HG03045 (cell line): Measurements from ENCODE around the gene ERMAP.

Experiments used
- ATAC-seq: cut with Tn5 transposase; IDR thresholded peaks from one replicate; pipeline ENCODE4 v1.9.1; 2021; ENCODE audit warnings: mild to moderate bottlenecking, moderate library complexity; ENCODE audit not compliant: unreplicated experiment

The ERMAP gene, protein sequence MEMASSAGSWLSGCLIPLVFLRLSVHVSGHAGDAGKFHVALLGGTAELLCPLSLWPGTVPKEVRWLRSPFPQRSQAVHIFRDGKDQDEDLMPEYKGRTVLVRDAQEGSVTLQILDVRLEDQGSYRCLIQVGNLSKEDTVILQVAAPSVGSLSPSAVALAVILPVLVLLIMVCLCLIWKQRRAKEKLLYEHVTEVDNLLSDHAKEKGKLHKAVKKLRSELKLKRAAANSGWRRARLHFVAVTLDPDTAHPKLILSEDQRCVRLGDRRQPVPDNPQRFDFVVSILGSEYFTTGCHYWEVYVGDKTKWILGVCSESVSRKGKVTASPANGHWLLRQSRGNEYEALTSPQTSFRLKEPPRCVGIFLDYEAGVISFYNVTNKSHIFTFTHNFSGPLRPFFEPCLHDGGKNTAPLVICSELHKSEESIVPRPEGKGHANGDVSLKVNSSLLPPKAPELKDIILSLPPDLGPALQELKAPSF

DNA sequence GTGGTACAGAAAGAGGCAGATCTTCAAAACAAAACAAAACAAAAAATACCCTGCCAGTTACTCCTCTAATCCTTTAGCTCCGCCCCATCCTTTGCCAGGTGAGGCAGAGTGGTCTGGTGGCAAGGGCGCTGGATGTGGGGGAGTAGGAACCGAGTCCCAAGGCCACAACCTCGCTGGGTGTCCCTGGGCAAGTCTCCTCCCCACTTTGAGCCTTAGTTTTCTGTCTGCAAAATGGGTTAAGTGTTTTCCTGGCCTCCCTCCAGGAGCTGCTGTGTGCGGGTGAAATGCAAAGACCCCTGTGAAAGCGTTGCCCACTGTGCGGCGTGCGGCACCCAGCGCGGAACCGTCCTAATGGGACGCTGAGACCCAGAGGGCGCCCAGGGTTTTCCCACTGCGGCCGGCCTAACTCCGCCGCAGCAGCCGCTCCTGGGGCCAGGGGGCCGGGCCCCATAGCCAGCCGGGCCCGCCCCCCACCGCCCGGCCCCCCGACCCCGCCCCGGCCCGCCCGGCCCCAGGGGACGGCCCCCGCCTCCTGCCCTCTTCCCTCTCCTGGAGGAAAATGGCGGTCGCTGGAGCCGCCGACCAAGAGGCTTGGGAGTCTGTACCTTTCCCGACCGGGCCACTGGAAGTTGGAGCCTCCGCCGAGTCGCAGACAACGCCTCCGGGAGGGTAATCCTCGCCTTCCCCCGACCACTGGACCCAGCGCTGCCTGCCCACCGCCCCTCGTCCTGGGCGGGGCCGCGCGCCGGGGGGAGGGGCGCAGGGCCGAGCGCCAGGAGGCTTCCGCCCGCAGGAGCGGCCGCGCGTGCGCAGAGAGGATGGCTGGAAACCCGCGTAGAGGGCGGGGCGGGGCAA is at the start of gene ERMAP, which contains the start of gene SVBP:
ERMAP (plus strand) TSS at position 538 of the 855 bp plus-strand sequence. CDS start 13,327 bp downstream, outside the sequence.
SVBP (minus strand) TSS at position 813 of the 855 bp plus-strand sequence. CDS start 853 bp downstream, outside the sequence.
- ATAC-seq, result peak; percentile 84

DNA sequence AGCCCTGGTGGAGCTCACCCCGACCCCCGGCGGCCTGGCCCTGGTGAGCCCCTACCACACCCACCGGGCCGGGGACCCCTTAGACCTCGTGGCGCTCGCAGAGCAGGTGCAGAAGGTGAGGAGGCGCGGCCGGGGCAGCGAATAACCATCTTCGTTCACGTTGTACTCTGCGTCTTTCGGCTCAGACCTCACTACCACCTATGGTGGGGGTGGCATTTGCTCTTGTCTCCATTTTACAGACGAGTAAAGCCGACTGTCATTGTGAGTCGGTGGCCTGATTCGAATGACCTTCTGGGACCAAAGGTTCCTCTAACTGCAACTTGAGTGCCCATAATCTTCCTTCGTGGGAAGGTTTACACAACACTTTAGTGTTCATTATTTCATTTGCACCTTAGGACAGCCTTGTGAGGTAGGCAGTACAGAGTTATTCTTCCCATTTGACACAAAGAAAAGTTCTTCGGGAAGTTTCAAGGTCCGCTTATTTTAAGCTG is 49.4 kb upstream of the ERMAP start:
- peak; percentile 33 for ATAC-seq

DNA sequence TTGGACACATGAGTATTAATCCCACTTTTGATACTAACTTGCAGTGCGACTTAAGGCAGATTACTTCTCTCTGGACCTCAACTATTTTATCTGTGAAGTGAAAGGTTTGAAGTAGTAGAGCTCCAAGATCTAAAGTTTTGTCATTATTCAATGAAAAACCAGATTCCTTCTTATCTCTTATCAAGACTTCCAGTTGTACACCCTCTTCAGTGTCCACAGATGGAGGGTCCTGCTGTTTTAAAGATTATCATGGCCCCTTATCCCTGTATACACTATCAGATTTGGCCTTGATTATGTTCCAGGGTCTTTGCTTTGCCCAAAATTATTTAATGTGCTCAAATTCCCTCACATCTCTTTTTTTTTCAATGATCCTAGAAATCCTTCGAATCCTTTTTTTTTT is 48.8 kb upstream of the ERMAP start:
- no peak for ATAC-seq

DNA sequence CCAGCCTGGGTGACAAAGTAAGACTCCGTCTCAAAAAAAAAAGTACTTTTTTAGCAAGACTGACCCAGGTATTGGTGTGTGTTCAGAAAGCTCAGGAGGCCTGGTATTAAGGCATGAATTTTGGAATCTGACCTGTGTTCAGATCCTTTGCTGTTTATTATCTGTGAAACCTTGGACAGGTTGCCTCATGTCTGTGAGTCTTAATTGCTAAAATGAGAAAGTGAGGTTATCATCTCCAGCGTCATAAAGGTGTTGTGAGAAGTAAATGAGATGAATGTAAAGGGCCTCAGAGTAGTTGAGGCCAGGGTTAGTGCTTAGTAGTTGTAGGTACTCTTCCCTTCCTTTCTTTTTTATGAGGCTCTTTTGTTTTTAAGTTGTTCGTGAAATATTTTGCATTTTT is 47.1 kb upstream of the ERMAP start:
- ATAC-seq, result no peak

DNA sequence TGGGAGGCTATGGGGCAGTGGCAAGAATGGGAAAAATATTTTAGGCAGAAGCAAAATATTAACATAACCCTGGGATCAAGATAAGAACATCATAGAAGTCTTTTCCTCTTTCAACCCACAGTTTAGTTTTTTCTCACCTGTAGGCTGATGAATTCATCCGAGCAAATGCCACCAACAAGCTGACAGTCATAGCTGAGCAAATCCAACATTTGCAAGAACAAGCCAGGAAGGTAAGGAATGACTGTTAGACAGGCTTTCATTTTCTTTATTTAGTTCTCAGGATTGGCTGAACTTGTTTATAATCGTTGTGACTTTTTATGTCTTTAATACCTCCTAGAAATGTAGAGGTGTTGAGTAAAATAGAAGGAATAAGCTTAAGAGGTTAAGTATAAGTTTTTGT is 43.5 kb upstream of the ERMAP start:
- ATAC-seq, result no peak

DNA sequence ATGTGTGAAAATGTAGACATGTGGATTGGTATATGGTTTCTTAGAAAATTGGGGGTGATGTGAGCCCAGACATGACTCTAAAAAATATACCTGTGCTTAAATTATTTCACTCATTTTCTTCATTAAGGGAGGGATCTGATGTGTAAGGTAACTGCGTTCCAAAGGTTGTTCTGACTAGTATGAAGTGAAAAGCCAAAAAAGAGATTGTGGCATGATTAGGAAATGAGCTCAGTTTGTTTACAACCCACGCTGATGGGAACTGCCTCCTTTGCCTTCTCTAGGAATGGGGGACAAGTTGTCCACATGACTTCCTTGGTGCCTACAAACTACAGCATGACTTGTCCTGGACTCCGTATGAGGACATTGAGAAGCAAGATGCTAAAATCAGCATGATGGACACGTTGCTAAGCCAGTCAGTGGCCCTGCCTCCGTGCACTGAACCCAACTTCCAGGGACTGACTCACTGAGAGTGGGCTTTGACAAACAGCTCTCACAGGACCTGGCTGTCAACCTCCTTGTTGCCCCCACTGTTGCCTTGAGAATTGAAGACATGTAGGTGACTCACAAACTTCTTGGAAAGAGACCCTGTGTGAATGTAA is 41.9 kb upstream of the ERMAP start:
- no peak for ATAC-seq

DNA sequence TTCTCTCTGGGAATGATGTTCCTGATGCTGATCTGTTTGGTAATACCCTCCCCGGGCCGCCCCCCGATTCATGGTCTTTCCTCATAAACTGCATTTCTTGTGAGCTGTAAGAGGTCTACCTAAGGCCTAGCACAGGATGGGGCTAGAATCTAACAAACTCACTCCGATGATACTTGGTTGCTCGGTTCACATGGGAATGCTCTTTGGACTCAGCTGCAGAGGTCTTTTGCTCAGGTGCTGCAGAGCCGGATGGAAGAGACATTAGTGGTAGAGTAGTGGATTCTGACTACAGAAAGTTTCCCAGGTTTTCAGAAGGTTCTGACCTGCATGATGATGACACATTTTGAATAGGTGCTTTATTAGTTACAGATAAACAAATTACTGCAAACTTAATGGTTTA is 40.4 kb upstream of the ERMAP start:
- no peak for ATAC-seq

DNA sequence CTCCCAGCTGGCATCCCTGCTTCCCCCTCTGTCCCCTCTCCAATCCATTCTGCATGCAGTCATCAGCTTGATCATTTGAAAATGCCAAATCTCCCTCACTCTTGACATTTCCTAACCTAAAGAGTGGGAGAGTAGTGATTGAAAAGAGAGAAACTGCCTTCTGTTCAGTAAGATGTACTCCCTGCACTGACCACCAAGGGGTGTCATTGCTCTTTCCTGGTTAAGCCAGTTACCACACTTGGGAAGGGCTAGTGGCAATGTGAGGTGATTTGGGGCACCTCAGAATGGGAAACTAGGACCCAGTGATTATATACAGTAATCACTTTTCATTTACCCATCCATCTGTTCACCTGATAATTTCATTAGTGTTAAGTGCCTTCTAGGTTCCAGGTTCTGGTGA is 39.1 kb upstream of the ERMAP start:
- ATAC-seq, result no peak

DNA sequence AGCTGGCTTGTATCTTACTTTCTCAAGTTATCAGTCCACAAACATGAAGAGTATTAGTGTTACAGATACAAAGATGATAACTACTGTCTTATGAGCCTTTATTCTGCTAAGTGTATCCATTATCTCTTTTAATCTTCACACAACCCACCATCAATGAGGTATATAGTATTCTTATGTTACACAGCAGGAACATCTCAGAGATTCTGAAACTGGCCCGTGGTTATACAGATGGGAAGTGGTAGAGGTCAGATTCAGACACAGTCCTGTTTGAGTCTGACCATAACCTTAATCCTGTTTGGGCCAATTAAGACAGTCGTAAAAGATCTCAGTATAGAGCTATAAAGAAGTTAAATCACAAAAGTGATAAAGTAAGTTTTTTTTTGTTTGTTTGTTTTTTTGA is 37.2 kb upstream of the ERMAP start:
- no peak for ATAC-seq

DNA sequence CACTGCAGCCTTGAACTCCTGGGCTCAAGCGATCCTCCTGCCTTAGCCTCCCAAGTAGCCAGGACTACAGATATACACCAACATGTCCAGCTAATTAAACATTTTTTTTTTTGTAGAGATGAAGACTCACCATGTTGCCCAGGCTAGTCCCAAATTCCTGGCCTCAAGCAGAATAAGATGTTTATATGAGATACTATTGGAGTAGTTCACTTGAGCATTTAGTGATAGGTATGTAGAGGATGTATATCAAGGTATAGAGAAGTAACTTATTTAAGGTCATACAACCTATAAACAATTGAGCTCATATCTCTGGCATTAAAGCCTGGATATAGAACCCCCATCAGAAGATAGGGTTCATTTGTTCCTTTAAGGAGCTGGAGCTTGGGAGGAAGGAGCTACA is 36.7 kb upstream of the ERMAP start:
- no peak for ATAC-seq

DNA sequence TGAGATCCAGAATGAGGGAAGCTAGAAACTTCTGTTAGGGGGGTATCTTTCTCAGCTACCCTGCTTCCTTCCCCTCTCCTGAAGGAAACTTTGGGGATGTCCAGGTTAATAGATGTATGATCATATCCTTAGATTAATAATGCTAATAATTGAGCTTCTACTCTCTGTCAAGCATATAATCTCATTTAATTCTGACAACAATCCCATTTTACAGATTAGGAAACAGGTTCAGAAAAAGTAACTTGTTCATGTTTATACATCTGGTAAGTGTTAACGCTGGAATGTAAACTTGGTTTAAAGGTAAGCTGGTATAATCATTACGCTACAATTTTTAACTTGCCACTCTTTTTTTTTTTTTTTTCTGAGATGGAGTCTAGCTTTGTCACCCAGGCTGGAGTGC is 33.8 kb upstream of the ERMAP start:
- no peak for ATAC-seq

DNA sequence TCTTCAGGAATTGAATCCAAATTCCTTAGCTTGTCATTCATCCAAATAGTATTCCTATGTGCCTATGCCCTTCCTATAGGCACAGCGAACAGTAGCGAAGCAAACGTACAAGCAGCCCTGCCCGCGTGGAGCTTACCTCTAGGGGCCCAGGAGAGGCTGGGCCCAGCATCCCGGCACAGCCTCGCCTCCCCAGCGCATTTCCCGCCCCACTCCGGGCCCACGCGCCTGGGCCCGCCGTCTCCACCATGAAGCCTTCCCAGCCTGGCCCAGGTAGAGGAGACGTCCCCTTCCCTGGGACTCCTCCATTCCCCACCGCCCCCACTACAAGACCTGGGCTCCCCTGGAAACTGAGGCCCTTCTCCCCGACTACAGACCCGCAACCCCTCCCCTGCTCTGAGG is 32.4 kb upstream of the ERMAP start:
- no peak for ATAC-seq

DNA sequence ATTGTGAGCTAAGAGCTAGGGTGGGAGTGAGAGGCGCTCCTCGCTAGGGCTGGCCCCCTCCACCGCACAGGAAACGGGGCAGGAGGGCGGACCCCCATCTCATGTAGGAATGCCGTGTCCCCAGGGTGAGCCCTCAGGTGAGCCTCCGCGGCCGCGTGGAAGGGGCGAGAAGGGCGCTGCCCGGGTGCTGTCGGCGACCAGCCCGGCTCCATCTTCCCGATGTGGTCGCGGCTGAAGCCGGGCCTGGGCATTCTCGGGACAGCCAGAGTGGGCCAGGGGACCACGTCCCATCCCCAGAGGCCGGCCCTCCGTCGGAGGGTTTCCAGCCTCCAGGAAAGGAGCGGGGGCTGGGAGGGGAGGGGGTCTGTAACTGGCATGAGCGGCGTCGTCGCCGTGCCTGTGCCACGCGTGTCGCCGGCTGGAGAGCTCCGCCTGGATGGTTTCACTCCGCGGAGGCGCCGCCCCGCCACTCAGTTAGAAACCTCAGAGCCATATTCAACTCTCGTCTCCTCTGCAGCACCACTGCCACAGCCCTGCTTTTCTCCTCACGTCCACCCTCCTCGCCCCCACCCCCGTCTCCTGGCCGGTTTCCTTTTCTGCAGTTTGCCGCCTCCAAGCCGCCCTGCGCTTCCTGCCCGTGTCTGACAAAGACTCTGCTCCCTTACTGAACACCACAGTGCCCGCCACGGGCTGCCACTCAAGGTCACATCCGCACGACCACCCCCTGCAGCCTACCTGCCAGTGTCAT is 31.8 kb upstream of the ERMAP start, which contains the start of gene TMEM269:
TMEM269 (plus strand) TSS at position 46 of the 748 bp plus-strand sequence. CDS start 4,903 bp downstream, outside the sequence.
- ATAC-seq, result no peak

DNA sequence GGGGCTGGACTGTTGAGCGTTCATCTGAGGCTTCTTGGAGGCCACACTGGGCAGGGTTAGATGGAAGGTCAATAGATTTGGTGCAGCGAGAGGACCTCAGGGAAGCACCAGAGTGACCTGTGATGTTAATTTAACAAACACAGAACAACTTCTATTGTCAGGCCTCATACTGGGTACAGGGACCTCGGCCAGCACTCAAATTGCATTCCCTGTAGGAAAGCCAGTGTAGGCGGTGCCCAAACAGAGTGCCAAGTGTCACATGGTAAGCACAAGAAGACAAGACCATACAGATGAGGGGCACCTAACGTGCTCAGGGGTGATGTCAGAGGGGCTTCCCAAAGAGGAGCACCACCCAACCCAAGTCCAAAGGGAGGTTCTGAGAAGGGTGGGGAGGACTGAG is 30.8 kb upstream of the ERMAP start:
- ATAC-seq, result no peak

DNA sequence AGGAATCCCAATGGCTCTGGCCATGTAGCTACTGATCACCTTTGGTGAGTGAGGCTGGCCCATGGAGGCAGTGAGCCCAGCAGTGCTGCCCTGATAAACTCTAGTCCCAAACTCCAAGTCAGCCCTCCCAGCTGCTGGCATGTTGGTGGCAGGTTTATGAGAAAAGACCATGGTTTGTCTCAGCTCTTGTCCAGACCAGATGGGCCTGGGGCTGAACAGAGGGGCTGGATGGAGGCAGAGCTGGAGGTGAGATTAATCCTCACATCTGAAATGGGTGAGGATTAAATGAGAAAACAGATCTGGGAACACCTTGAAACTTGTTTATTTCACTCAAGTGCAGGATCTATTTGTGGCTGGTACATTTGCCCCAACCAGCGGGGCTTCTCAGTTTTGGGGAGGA is 28.9 kb upstream of the ERMAP start:
- ATAC-seq, result no peak

DNA sequence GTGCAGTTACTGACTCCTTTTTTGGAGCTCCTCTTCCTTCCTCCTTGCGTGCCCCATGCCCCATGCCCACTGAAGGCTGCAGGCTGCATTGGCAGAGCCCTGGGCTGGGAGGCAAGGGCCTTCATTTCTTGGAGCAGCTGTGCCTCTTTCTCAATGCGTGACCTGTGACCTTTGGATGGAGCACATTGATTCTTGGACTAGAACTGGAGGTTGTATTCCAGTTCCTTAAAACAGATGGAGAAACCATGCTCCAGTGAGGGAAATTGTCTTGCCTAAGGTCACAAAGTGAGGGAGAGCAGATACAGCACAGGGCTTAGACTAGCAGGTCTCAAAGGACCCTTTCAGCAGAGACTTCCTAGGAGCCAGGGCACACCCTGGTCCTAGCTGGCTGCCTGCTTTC is 23.1 kb upstream of the ERMAP start:
- ATAC-seq, result no peak

DNA sequence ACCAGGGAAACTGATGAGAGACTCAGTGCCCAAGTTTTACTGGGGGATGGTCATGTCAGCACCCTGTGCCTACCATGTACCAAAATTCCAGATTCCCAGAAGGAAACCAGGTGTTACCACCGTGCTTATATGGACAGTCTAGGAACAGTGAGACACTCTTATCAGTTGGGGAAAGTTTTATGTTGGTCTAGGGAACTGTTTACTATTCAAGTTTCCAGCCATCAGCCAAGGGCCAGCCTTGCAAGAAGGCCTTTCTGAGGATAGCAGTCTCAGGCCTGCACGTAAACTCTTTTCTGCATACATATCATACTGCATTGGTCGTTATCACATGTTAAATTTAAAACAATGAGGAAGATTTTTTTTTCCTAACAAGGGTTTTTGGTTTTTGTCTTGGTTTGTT is 19.5 kb upstream of the ERMAP start:
- ATAC-seq, result no peak

DNA sequence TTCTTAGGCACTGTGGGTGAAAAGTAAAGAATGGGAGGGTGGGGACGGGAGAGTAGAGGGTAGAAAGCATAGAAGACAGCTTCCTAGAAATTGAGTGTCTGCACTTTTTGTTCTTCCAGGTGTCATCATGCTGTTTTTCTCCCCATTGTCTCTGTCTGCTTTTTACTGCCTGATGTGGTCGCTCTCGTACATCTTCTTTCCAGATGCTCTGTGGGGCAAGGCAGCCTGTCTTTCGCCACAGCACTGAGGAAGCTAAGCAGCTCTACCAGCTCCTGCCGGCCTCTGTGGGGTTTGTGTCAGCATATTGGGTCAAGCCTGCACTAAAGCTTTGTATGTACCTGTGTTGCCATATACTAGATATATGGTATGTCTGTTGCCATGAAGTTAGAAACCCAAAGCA is 18.9 kb upstream of the ERMAP start:
- no peak for ATAC-seq

DNA sequence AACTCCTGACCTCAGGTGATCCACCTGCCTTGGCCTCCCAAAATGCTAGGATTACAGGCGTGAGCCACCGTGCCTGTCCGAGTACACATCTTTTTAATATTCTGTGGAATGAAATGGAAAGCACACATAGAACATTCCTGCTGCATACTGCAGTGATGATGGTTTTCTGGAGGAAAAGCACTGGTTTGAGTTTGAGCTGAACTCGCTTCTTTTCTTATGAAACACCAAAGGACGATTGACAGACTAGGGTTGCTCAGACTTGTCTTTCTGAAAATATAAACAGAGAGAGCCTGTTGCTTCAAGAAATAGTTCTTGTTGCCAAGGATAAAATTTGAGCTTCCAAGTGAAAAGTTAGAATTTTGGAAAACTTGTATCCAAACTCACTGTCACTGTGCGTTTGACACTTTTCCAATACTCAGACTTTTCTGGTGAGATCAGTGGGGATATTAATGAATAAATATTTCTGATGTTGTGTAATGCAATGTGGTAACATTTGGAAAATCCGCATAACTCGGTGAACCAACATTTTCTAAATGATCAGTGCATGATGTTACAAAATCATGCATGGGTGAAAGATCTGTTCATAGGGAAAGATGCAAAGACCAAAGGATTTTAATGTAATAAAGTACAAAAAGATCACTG is 15.0 kb upstream of the ERMAP start:
- ATAC-seq, result no peak

DNA sequence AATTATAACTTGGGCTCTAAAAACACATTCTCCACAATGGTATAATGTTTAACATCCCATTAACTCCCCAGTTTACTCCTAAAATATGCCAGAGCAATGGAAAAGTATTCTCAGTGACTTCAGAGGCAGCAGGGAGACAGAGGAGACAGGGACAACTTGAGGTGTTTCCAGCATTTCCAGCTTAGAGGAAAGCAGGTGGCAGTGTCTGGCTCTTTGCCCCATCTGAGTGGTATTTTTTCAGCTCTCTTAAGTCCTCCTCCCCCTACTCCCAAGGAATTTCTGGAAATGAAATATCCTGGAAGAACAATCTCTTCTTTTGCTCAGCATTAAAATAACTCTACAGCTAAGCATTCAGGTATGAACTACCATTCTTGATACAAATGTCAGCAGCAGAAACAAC is 10.8 kb upstream of the ERMAP start:
- no peak for ATAC-seq
